HUES6 (cell line): ENCODE measurements around the gene NTRK2.

Experiments
- H3K27ac ChIP-seq: 2 replicates; pipeline ENCODE4 v1.7.0; 2013; ENCODE audit warnings: low read depth, mild to moderate bottlenecking, low read length, inconsistent platforms
- H3K27me3 ChIP-seq: 2 replicates; pipeline ENCODE4 v1.6.1; 2013; ENCODE audit warnings: low read length; ENCODE audit not compliant: control insufficient read depth, insufficient read depth
- H3K36me3 ChIP-seq: 2 replicates; pipeline ENCODE4 v1.6.1; 2013; ENCODE audit warnings: low read length; ENCODE audit not compliant: control insufficient read depth, insufficient read depth
- H3K4me1 ChIP-seq: 2 replicates; pipeline ENCODE4 v1.6.1; 2013; ENCODE audit warnings: low read length; ENCODE audit not compliant: control insufficient read depth, insufficient read depth
- H3K4me3 ChIP-seq: 2 replicates; pipeline ENCODE4 v1.5.1; 2013; ENCODE audit warnings: low read depth, low read length
- H3K9ac ChIP-seq: one replicate; pipeline ENCODE4 v1.6.1; 2013; ENCODE audit warnings: mild to moderate bottlenecking, low read length
- H3K9me3 ChIP-seq: 2 replicates; pipeline ENCODE4 v1.6.1; 2013; ENCODE audit warnings: low read depth, low read length; ENCODE audit not compliant: control insufficient read depth, insufficient read depth

Gene NTRK2

GRCh38 chr9:84669288-84670137 is at the start of gene NTRK2:
NTRK2 (plus strand) TSS chr9:84669729; CDS start chr9:84670749, 1,020 bp downstream.
- peaks cover 86% of the 10 kb centered on the region for H3K27me3 ChIP-seq
- H3K4me1 ChIP-seq = peaks cover 9% of the 10 kb centered on the region
- peak within 1 kb of the TSS; percentile 38 for H3K9ac ChIP-seq
- H3K27ac ChIP-seq = no peak within 1 kb of the TSS
- H3K36me3 ChIP-seq = no peaks in the 10 kb centered on the region
- peak within 1 kb of the TSS; percentile 75 for H3K4me3 ChIP-seq
- no peaks in the 10 kb centered on the region for H3K9me3 ChIP-seq

DNA sequence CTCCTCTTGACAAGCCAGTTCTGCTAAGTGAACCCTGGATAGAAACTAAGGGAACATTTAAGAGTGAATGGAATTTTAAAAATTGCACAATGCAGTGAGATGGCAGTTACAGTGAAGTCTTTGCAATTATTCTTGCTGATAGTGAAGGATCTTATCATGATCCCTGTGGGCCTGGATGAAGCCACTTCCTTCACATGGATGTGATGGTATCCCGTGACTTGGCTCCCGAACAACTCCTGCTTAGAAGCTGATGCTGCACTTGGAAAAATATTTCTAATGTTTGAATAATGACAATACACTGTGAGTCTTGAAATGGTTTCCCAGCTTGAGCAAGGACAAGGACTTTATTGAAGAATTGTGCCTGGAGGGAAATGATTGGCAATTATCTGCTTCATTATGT is 49.2 kb upstream of the NTRK2 start:
- Histone ChIP-seq H3K4me1 (peaks cover 3% of the 10 kb centered on the region; the same call in 1 of the 2 replicates), H3K9ac (no peak overlapping the region), H3K4me3 (no peak overlapping the region), H3K9me3 (no peaks in the 10 kb centered on the region), H3K27me3 (no peaks in the 10 kb centered on the region), H3K36me3 (no peaks in the 10 kb centered on the region), H3K27ac (no peak overlapping the region)

DNA sequence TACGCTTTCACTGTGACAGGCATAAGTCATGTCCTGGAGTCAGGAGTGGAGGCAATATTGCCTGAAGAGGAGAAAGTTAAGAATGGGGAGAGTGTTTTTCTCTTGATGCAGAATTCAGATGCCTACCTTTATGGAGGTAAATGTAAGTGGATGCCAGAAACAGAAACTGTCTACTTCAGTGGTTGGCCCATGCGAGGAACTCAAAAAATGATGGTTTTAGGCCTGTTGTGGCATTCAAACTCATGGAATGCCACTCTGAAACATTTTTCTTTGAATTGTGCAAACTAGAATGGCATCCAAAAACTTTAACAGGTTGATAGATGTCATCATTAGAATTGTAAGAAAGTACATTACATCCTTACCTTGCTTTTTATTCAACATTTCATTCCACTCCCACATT is 47.7 kb upstream of the NTRK2 start:
- no peaks in the 10 kb centered on the region for H3K27me3 ChIP-seq
- H3K36me3 ChIP-seq = no peaks in the 10 kb centered on the region
- no peaks in the 10 kb centered on the region for H3K4me1 ChIP-seq
- no peak overlapping the region for H3K9ac ChIP-seq
- no peak overlapping the region for H3K27ac ChIP-seq
- no peak overlapping the region for H3K4me3 ChIP-seq
- H3K9me3 ChIP-seq = no peaks in the 10 kb centered on the region

DNA sequence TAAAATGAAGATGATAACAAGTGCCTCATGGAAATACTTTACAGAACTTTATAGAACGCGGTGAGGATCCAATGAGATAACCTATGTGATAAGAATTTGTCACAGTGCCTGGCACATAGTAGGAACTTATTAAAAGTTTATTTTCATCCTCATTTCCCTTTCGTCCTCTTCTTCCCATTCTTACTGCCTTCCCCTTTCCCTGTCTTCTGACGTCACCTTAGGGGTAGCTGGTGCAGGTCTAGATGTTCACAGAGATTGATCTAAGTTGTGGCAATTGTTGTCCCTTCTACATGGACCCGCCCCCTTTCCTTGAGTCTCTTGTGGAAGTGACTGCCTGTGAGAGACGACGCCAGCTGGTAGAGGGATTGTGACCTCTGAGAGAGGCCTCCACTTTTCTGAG is 46.5 kb upstream of the NTRK2 start:
- Histone ChIP-seq H3K36me3 (no peaks in the 10 kb centered on the region), H3K4me1 (no peaks in the 10 kb centered on the region), H3K27me3 (no peaks in the 10 kb centered on the region), H3K4me3 (no peak overlapping the region), H3K9ac (no peak overlapping the region), H3K9me3 (no peaks in the 10 kb centered on the region), H3K27ac (no peak overlapping the region)

DNA sequence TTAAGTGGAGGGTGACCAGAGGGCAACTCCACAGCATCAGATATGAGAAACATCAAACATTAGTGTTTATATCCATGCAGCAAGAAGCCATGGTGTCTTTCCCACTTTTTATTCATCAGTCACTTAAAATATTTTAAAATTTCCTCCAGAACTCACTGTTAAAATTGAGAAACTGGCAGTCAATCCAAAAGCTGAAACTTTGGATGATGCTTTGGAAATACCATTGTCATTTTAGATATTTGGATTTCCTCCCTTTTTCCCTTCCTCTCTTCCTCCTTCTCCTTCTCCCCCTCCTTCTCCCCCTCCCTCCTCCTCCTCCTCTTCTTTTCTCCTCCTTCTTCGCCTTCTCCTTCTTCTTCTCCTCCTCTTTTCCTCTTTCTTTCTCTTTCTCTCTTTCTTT is 33.1 kb upstream of the NTRK2 start:
- Histone ChIP-seq H3K36me3 (no peaks in the 10 kb centered on the region), H3K4me3 (no peak overlapping the region), H3K9me3 (peaks cover 8% of the 10 kb centered on the region), H3K27me3 (no peaks in the 10 kb centered on the region), H3K9ac (no peak overlapping the region), H3K4me1 (no peaks in the 10 kb centered on the region), H3K27ac (no peak overlapping the region)

- Histone ChIP-seq H3K9me3 (peaks cover 8% of the 10 kb centered on the region), H3K27ac (no peak overlapping the region), H3K9ac (no peak overlapping the region), H3K4me1 (peaks cover 3% of the 10 kb centered on the region; the same call in 1 of the 2 replicates), H3K36me3 (no peaks in the 10 kb centered on the region), H3K4me3 (no peak overlapping the region), H3K27me3 (no peaks in the 10 kb centered on the region)
Measured at GRCh38 chr9:84642553-84643141, 26.9 kb upstream of the NTRK2 start.

GRCh38 chr9:84647699-84648098 is 21.8 kb upstream of the NTRK2 start:
- Histone ChIP-seq H3K9me3 (no peaks in the 10 kb centered on the region), H3K36me3 (no peaks in the 10 kb centered on the region), H3K9ac (no peak overlapping the region), H3K4me1 (peaks cover 2% of the 10 kb centered on the region; the same call in 1 of the 2 replicates), H3K4me3 (no peak overlapping the region), H3K27me3 (no peaks in the 10 kb centered on the region), H3K27ac (no peak overlapping the region)

GRCh38 chr9:84652496-84653120 is 16.9 kb upstream of the NTRK2 start:
- Histone ChIP-seq H3K9me3 (no peaks in the 10 kb centered on the region), H3K27ac (no peak overlapping the region), H3K4me3 (no peak overlapping the region), H3K4me1 (no peaks in the 10 kb centered on the region), H3K9ac (no peak overlapping the region), H3K27me3 (no peaks in the 10 kb centered on the region; the same call in 1 of the 2 replicates), H3K36me3 (no peaks in the 10 kb centered on the region)

DNA sequence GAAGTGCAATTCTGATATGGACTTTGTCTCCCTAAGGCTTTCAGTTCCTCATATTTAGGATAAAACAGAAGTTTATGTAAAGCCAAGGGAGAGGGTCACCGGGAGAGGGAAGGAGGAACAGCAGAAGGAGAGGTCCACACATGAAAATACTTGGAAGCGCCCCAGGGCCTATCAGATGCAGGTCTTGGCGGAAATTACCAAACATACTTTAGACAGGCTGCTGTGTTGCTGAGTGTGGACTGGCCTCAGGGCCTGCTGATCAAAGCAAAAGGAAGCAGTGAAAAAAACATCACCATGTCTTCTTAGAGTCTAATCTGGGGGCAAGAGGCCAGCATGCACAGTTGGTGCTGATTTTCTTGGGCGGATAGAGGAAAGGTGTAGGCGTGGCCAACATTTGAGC is 14.1 kb upstream of the NTRK2 start:
- H3K27ac ChIP-seq = no peak overlapping the region
- no peaks in the 10 kb centered on the region for H3K4me1 ChIP-seq
- H3K27me3 ChIP-seq = no peaks in the 10 kb centered on the region; the same call in 1 of the 2 replicates
- H3K36me3 ChIP-seq = no peaks in the 10 kb centered on the region
- no peak overlapping the region for H3K9ac ChIP-seq
- no peak overlapping the region for H3K4me3 ChIP-seq
- H3K9me3 ChIP-seq = no peaks in the 10 kb centered on the region

GRCh38 chr9:84659313-84659712 is 10.2 kb upstream of the NTRK2 start:
- no peak overlapping the region for H3K27ac ChIP-seq
- H3K4me3 ChIP-seq = no peak overlapping the region
- H3K4me1 ChIP-seq = no peaks in the 10 kb centered on the region
- H3K9me3 ChIP-seq = no peaks in the 10 kb centered on the region
- no peaks in the 10 kb centered on the region for H3K36me3 ChIP-seq
- no peaks in the 10 kb centered on the region; the same call in 1 of the 2 replicates for H3K27me3 ChIP-seq
- H3K9ac ChIP-seq = no peak overlapping the region

DNA sequence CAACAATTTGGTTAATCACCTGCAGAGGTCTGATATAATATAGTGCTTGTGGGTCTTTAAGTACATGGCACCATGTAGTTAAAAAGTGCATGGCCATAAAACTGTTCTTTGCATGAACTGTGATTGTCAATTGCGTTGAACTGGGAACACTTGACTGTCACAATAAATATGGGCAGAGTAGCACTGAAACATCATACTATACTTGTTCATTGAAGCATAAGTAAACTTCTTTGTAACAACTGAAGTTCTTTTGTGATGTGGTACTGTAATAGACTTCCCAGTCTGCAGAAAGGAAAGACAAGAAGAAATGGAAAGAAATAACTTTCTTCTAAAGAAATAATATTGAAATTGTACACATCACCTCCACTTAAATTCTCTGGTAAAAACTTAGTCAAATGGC is 9.8 kb upstream of the NTRK2 start:
- Histone ChIP-seq H3K4me1 (no peaks in the 10 kb centered on the region), H3K9me3 (no peaks in the 10 kb centered on the region), H3K36me3 (no peaks in the 10 kb centered on the region), H3K27ac (no peak overlapping the region), H3K4me3 (no peak overlapping the region), H3K27me3 (no peaks in the 10 kb centered on the region; the same call in 1 of the 2 replicates), H3K9ac (no peak overlapping the region)
